ENCODE measurements around the gene DSG2. TPM values are rescaled to one million over a fixed set of nuclear protein-coding genes. Genes with fewer than 3 reads are reported as not detected.

DSG2 gene
- total RNA-seq, 4 donors from 2014 or later, result 7.3 to 18.8 (median 9.7) TPM

- peaks cover 8 to 52% (median 10%) of the 10 kb centered on the region in 3 donors for H3K4me1 ChIP-seq
- peak overlapping the region; percentile 84 to 88 (median 87) for H3K27ac ChIP-seq
- no peak for DNase-seq
- TF ChIP-seq CTCF (IDR thresholded peaks at IDR 0.05) (no peak), POLR2A (IDR thresholded peaks at IDR 0.05) (no peak)
- H3K9me3 ChIP-seq, result no peaks in the 10 kb centered on the region
- H3K36me3 ChIP-seq, result no peaks in the 10 kb centered on the region
- H3K27me3 ChIP-seq, result peaks cover 0 to 24% (median 0%) of the 10 kb centered on the region in 4 donors
- H3K4me3 ChIP-seq, result peak overlapping the region; percentile 22 to 71 (median 48)
- 14 to 17% methylated on average over 19 to 21 of the region's 22 CpGs for WGBS, 2 donors
- intact Hi-C loops (cut with DNase I), result no loop called here
Observed at GRCh38 chr18:31498574-31499524, 872 bp downstream of the DSG2 start.

- Histone ChIP-seq H3K27ac (peak overlapping the region in 3 of 4 donors; percentile 44 to 88 (median 87)), H3K9me3 (no peaks in the 10 kb centered on the region), H3K4me1 (peaks cover 8 to 47% (median 10%) of the 10 kb centered on the region in 3 donors), H3K27me3 (peaks cover 0 to 24% (median 0%) of the 10 kb centered on the region in 4 donors), H3K4me3 (no peak overlapping the region), H3K36me3 (no peaks in the 10 kb centered on the region)
- no peak for TF ChIP-seq CTCF (IDR thresholded peaks at IDR 0.05)
- WGBS, 2 donors, result 52 to 54% methylated on average over 6 of the region's 6 CpGs
- no peak for DNase-seq
- intact Hi-C loops (cut with DNase I), result no loop called here
Observed at GRCh38 chr18:31500051-31500688, 2.2 kb downstream of the DSG2 start.

GRCh38 chr18:31503011-31503410, 5.0 kb downstream of the DSG2 start:
- H3K27me3 ChIP-seq, result peaks cover 0 to 10% (median 0%) of the 10 kb centered on the region in 4 donors
- 92 to 93% methylated on average over 4 of the region's 4 CpGs for WGBS, 2 donors
- intact Hi-C loops (cut with DNase I), result no loop called here
- TF ChIP-seq CTCF (IDR thresholded peaks at IDR 0.05) (no peak), POLR2A (IDR thresholded peaks at IDR 0.05) (no peak)
- no peak overlapping the region for H3K27ac ChIP-seq
- H3K9me3 ChIP-seq, result no peaks in the 10 kb centered on the region
- H3K4me3 ChIP-seq, result no peak overlapping the region
- no peaks in the 10 kb centered on the region for H3K36me3 ChIP-seq
- no peak for DNase-seq
- peaks cover 2 to 48% (median 8%) of the 10 kb centered on the region in 3 donors for H3K4me1 ChIP-seq

GRCh38 chr18:31504455-31505147, 6.6 kb downstream of the DSG2 start:
- WGBS, 2 donors, result 70 to 79% methylated on average over 10 of the region's 10 CpGs
- H3K9me3 ChIP-seq, result no peaks in the 10 kb centered on the region
- DNase-seq, result no peak
- no peak overlapping the region for H3K4me3 ChIP-seq
- TF ChIP-seq CTCF (IDR thresholded peaks at IDR 0.05) (no peak), POLR2A (IDR thresholded peaks at IDR 0.05) (no peak)
- intact Hi-C loops (cut with DNase I), result no loop called here
- no peaks in the 10 kb centered on the region for H3K36me3 ChIP-seq
- no peak overlapping the region for H3K27ac ChIP-seq
- peaks cover 2 to 45% (median 9%) of the 10 kb centered on the region in 3 donors for H3K4me1 ChIP-seq
- no peaks in the 10 kb centered on the region for H3K27me3 ChIP-seq
